Right atrium auricular region (tissue), 2 donors: ENCODE measurements around the gene EIF3M. TPM values are rescaled to one million over a fixed set of nuclear protein-coding genes. Genes with fewer than 3 reads are reported as not detected.

Experiments
- DNase-seq: peaks from one replicate; pipeline ENCODE4 v3.0.0-alpha.2; 2019; ENCODE audit warnings: low spot score
- H3K27ac ChIP-seq, 2 donors: fragments of 200-600 bp; sonication (generic); 1 replicate in 1 of 2; 2 replicates in 1 of 2; pipeline ENCODE4 v1.5.1; 2016 to 2019
- H3K27me3 ChIP-seq, 2 donors: fragments of 200-600 bp; sonication (generic); one replicate each; pipeline versions ENCODE4 v1.5.1 to v1.6.0; 2017 to 2019
- H3K36me3 ChIP-seq: fragments of 200-600 bp; sonication (generic); one replicate; pipeline ENCODE4 v1.5.1; 2016
- H3K4me1 ChIP-seq, 2 donors: fragments of 200-600 bp; sonication (generic); one replicate each; pipeline versions ENCODE4 v1.5.1 to v1.6.0; 2017 to 2019
- H3K4me3 ChIP-seq, 2 donors: fragments of 200-600 bp; sonication (generic); 1 replicate in 1 of 2; 2 replicates in 1 of 2; pipeline ENCODE4 v1.5.1; 2017 to 2019; ENCODE audit warnings: mild to moderate bottlenecking in 1 of 2, moderate library complexity in 1 of 2
- H3K9me3 ChIP-seq, 2 donors: fragments of 200-600 bp; sonication (generic); one replicate each; pipeline ENCODE4 v1.5.1; 2019
- CTCF ChIP-seq, 2 donors: fragments of 200-600 bp; sonication (generic); IDR thresholded peaks; one replicate each; pipeline ENCODE4 v1.5.1; 2019; ENCODE audit warnings: antibody characterized with exemption in 2 of 2
- total RNA-seq, 2 donors: library from RNA; depleted of rRNA; stranded (reverse); fragments of >200 nt; gene quantifications; one replicate each; pipeline ENCODE4 v1.1.0, GENCODE V29; 2016

Gene EIF3M
- total RNA-seq, result 100 to 1,000 TPM; 286 to 371 TPM

- H3K36me3 ChIP-seq, result peaks cover 3% of the 10 kb centered on the region
- H3K27ac ChIP-seq, result peak within 1 kb of the TSS; percentile 82 to 87
- peaks cover 0 to 23% of the 10 kb centered on the region in 2 donors for H3K4me1 ChIP-seq
- H3K9me3 ChIP-seq, result no peaks in the 10 kb centered on the region
- peak; percentile 97 for DNase-seq
- H3K27me3 ChIP-seq, result no peaks in the 10 kb centered on the region
- peak within 1 kb of the TSS; percentile 75 for H3K4me3 ChIP-seq
- no peak for TF ChIP-seq CTCF (IDR thresholded peaks at IDR 0.05)
Measured at GRCh38 chr11:32583459-32584271, at the start of gene EIF3M. EIF3M (plus strand) TSS chr11:32583831; CDS start chr11:32583888, 57 bp downstream.

GRCh38 chr11:32538804-32539203 is 44.8 kb upstream of the EIF3M start:
- H3K27me3 ChIP-seq, result no peaks in the 10 kb centered on the region
- no peak overlapping the region for H3K4me3 ChIP-seq
- H3K4me1 ChIP-seq, result no peaks in the 10 kb centered on the region
- no peak overlapping the region for H3K27ac ChIP-seq
- H3K36me3 ChIP-seq, result no peaks in the 10 kb centered on the region
- no peaks in the 10 kb centered on the region for H3K9me3 ChIP-seq
- TF ChIP-seq CTCF (IDR thresholded peaks at IDR 0.05), result no peak
- no peak for DNase-seq

- Histone ChIP-seq H3K4me3 (no peak overlapping the region), H3K27me3 (no peaks in the 10 kb centered on the region), H3K36me3 (no peaks in the 10 kb centered on the region), H3K4me1 (no peaks in the 10 kb centered on the region), H3K27ac (no peak overlapping the region), H3K9me3 (no peaks in the 10 kb centered on the region)
- no peak for DNase-seq
- no peak for TF ChIP-seq CTCF (IDR thresholded peaks at IDR 0.05)
Measured at GRCh38 chr11:32549611-32550187, 33.9 kb upstream of the EIF3M start.

- H3K27ac ChIP-seq, result no peak overlapping the region
- H3K4me3 ChIP-seq, result no peak overlapping the region
- no peak for DNase-seq
- no peaks in the 10 kb centered on the region for H3K27me3 ChIP-seq
- no peaks in the 10 kb centered on the region for H3K4me1 ChIP-seq
- H3K9me3 ChIP-seq, result no peaks in the 10 kb centered on the region
- no peaks in the 10 kb centered on the region for H3K36me3 ChIP-seq
- TF ChIP-seq CTCF (IDR thresholded peaks at IDR 0.05), result no peak
Measured at GRCh38 chr11:32550207-32550606, 33.4 kb upstream of the EIF3M start.

- H3K9me3 ChIP-seq, result no peaks in the 10 kb centered on the region
- TF ChIP-seq CTCF (IDR thresholded peaks at IDR 0.05), result no peak
- no peaks in the 10 kb centered on the region for H3K27me3 ChIP-seq
- DNase-seq, result no peak
- H3K27ac ChIP-seq, result no peak overlapping the region
- no peaks in the 10 kb centered on the region for H3K4me1 ChIP-seq
- H3K4me3 ChIP-seq, result no peak overlapping the region
- no peaks in the 10 kb centered on the region for H3K36me3 ChIP-seq
Measured at GRCh38 chr11:32555091-32555490, 28.5 kb upstream of the EIF3M start.
